Mammary epithelial cell (primary cell): ENCODE data around the gene AGFG2.
"Not testable (repeated sequence)": the region's sequence is repeated elsewhere in the genome, so short reads cannot be mapped to it uniquely, and the experiment has no call there.

Source experiments
- CTCF ChIP-seq, 2 donors: IDR thresholded peaks in 1 of 2; conservative IDR thresholded peaks in 1 of 2; 2 replicates each; pipeline ENCODE4 v1.5.1; 2011 to 2012; ENCODE audit warnings: inconsistent platforms in 2 of 2, low read length in 2 of 2, mild to moderate bottlenecking in 2 of 2, control low read depth in 1 of 2, low read depth in 1 of 2; ENCODE audit not compliant: insufficient read depth in 1 of 2; ENCODE audit errors: extremely low read depth in 1 of 2
- EZH2 ChIP-seq: IDR thresholded peaks from 2 replicates; pipeline ENCODE4 v1.6.1; 2012; ENCODE audit warnings: low read length, inconsistent platforms, borderline replicate concordance

- TF ChIP-seq EZH2; CTCF (conservative IDR thresholded peaks at IDR 0.05 in 1 of 2, IDR thresholded peaks at IDR 0.05 in 1 of 2; ENCODE audit: extremely low read depth in 1 of 2, insufficient read depth in 1 of 2, low read depth in 1 of 2, low read length in 2 of 2): not testable (repeated sequence)
These were observed 2.3 kb upstream of the AGFG2 start for GRCh38 chr7:100536695-100537094.
